Body of pancreas (tissue), 4 donors: ENCODE results near the gene TNKS2.

Source experiments
- POLR2A ChIP-seq, 3 donors: fragments of 450-650 bp; IDR thresholded peaks; one replicate each; pipeline ENCODE4 v1.6.1; 2016; ENCODE audit warnings: antibody characterized with exemption in 3 of 3, mild to moderate bottlenecking in 2 of 3
- TF ChIP-seq, protein P1 (sequence below), 7 experiments: fragments of 450-650 bp in 4 of 7; fragments of 200-600 bp in 3 of 7; sonication (generic) in 3 of 7; IDR thresholded peaks; one replicate each; pipeline ENCODE4 v1.5.1; 2016 to 2019; ENCODE audit warnings: antibody characterized with exemption in 7 of 7

DNA sequence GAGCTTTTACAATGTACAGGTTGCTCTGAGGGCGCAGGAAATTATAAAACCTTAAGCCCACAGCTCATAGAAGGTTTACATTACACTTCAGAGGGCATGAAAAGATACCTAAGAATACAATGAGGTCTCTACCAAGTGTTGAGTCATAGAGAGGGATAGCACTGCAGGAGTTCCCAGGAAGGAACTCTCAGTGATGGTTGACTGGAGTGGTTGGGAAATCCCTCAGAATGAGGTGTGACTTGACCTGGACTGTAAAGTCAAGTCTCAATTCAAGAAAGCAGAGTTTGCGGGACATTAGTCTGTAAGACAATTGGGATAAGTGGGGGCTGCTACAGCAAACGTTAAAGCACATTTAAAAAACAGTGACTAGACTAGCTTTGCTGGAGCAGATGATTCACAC is 21.9 kb downstream of the TNKS2 start:
- TF ChIP-seq, protein P1, sequence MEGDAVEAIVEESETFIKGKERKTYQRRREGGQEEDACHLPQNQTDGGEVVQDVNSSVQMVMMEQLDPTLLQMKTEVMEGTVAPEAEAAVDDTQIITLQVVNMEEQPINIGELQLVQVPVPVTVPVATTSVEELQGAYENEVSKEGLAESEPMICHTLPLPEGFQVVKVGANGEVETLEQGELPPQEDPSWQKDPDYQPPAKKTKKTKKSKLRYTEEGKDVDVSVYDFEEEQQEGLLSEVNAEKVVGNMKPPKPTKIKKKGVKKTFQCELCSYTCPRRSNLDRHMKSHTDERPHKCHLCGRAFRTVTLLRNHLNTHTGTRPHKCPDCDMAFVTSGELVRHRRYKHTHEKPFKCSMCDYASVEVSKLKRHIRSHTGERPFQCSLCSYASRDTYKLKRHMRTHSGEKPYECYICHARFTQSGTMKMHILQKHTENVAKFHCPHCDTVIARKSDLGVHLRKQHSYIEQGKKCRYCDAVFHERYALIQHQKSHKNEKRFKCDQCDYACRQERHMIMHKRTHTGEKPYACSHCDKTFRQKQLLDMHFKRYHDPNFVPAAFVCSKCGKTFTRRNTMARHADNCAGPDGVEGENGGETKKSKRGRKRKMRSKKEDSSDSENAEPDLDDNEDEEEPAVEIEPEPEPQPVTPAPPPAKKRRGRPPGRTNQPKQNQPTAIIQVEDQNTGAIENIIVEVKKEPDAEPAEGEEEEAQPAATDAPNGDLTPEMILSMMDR (IDR thresholded peaks at IDR 0.05) = no peak
- TF ChIP-seq POLR2A (IDR thresholded peaks at IDR 0.05) = no peak
